Neural progenitor cell (in vitro differentiated cells): Measurements from ENCODE around the gene POLR1H. TPM values are rescaled to one million over a fixed set of nuclear protein-coding genes. Genes with fewer than 3 reads are reported as not detected.

Source experiments
- DNase-seq: peaks from one replicate; pipeline ENCODE4 v3.0.0-alpha.2; 2016; ENCODE audit warnings: low spot score
- H2AFZ ChIP-seq: fragments of 200-600 bp; sonication (generic); replicated peaks from 2 replicates; pipeline ENCODE4 v1.6.1; 2016; ENCODE audit warnings: antibody characterized with exemption
- H3F3A ChIP-seq: fragments of 200-600 bp; sonication (generic); 2 replicates; pipeline ENCODE4 v1.6.1; 2016; ENCODE audit warnings: antibody characterized with exemption, low read depth
- H3K27ac ChIP-seq: fragments of 200-600 bp; sonication (generic); 2 replicates; pipeline ENCODE4 v1.5.1; 2016; ENCODE audit warnings: mild to moderate bottlenecking
- H3K27me3 ChIP-seq: fragments of 200-600 bp; sonication (generic); 2 replicates; pipeline ENCODE4 v1.6.1; 2016; ENCODE audit warnings: mild to moderate bottlenecking, moderate library complexity
- H3K36me3 ChIP-seq: fragments of 200-600 bp; sonication (generic); 2 replicates; pipeline ENCODE4 v1.5.1; 2016
- H3K4me1 ChIP-seq: fragments of 200-600 bp; sonication (generic); 2 replicates; pipeline ENCODE4 v1.6.1; 2016; ENCODE audit warnings: mixed run types
- H3K4me2 ChIP-seq: fragments of 200-600 bp; sonication (generic); 2 replicates; pipeline ENCODE4 v1.6.1; 2016
- H3K4me3 ChIP-seq: fragments of 200-600 bp; sonication (generic); 2 replicates; pipeline ENCODE4 v1.5.1; 2016
- H3K79me2 ChIP-seq: fragments of 200-600 bp; sonication (generic); 2 replicates; pipeline ENCODE4 v1.6.1; 2016; ENCODE audit warnings: low read depth
- H3K9ac ChIP-seq: fragments of 200-600 bp; sonication (generic); 2 replicates; pipeline ENCODE4 v1.6.1; 2016
- H3K9me3 ChIP-seq: fragments of 200-600 bp; sonication (generic); 2 replicates; pipeline ENCODE4 v1.5.1; 2016; ENCODE audit warnings: low read depth
- H4K20me1 ChIP-seq: fragments of 200-600 bp; sonication (generic); 2 replicates; pipeline ENCODE4 v1.6.1; 2016; ENCODE audit warnings: low read depth
- H3K27ac Mint-ChIP-seq: 3 replicates; pipeline ENCODE4 v1.8.0; 2021; ENCODE audit warnings: mixed read lengths
- H3K27me3 Mint-ChIP-seq: 2 replicates; pipeline ENCODE4 v1.8.0; 2022; ENCODE audit warnings: low read depth, mild to moderate bottlenecking, inconsistent platforms, moderate library complexity, mixed read lengths; ENCODE audit not compliant: insufficient read depth
- H3K36me3 Mint-ChIP-seq: 3 replicates; pipeline ENCODE4 v1.8.0; 2021; ENCODE audit warnings: mixed read lengths
- H3K4me1 Mint-ChIP-seq: 3 replicates; pipeline ENCODE4 v1.8.0; 2021; ENCODE audit warnings: mixed read lengths
- H3K4me3 Mint-ChIP-seq: 3 replicates; pipeline ENCODE4 v1.8.0; 2021; ENCODE audit warnings: mild to moderate bottlenecking, moderate library complexity, mixed read lengths
- H3K9me3 Mint-ChIP-seq: 3 replicates; pipeline ENCODE4 v1.8.0; 2020; ENCODE audit warnings: mixed read lengths
- EZH2 ChIP-seq: fragments of 200-600 bp; sonication (generic); IDR thresholded peaks from 2 replicates; pipeline ENCODE4 v1.6.1; 2017; ENCODE audit warnings: antibody characterized with exemption, mild to moderate bottlenecking, moderate library complexity
- EZH2phosphoT487 ChIP-seq: fragments of 200-600 bp; sonication (generic); IDR thresholded peaks from 2 replicates; pipeline ENCODE4 v1.6.1; 2017; ENCODE audit warnings: antibody characterized with exemption
- total RNA-seq: library from RNA; depleted of rRNA; stranded (reverse); fragments of >200 nt; gene quantifications from 2 replicates; pipeline ENCODE4 v1.2.3, GENCODE V29; 2015; ENCODE audit warnings: low replicate concordance
- TF ChIP-seq, protein P1 (sequence below): fragments of 200-600 bp; sonication (generic); IDR thresholded peaks from 2 replicates; pipeline ENCODE4 v1.5.1; 2017; ENCODE audit warnings: antibody characterized with exemption, mild to moderate bottlenecking

Gene POLR1H
- total RNA-seq, 1 donor from 2014 or later = 25.0 TPM

GRCh38 chr6:30037182-30037788 lies 23.8 kb upstream of the POLR1H start:
- Histone ChIP-seq H3K27me3 (no peaks in the 10 kb centered on the region), H3K9me3 (no peaks in the 10 kb centered on the region), H3F3A (no peaks in the 10 kb centered on the region), H3K27ac (no peak overlapping the region), H3K4me2 (no peak overlapping the region), H3K9ac (no peak overlapping the region), H3K36me3 (no peaks in the 10 kb centered on the region), H3K4me3 (no peak overlapping the region), H3K4me1 (no peaks in the 10 kb centered on the region), H4K20me1 (no peaks in the 10 kb centered on the region), H2AFZ (no peak overlapping the region), H3K79me2 (no peaks in the 10 kb centered on the region)
- Mint-ChIP-seq H3K27me3 (no peaks in the 10 kb centered on the region), H3K4me1 (no peaks in the 10 kb centered on the region), H3K9me3 (no peaks in the 10 kb centered on the region), H3K27ac (no peak overlapping the region), H3K4me3 (no peak overlapping the region), H3K36me3 (no peaks in the 10 kb centered on the region)
- TF ChIP-seq EZH2 = no peak
- TF ChIP-seq EZH2phosphoT487 = no peak
- TF ChIP-seq, protein P1, sequence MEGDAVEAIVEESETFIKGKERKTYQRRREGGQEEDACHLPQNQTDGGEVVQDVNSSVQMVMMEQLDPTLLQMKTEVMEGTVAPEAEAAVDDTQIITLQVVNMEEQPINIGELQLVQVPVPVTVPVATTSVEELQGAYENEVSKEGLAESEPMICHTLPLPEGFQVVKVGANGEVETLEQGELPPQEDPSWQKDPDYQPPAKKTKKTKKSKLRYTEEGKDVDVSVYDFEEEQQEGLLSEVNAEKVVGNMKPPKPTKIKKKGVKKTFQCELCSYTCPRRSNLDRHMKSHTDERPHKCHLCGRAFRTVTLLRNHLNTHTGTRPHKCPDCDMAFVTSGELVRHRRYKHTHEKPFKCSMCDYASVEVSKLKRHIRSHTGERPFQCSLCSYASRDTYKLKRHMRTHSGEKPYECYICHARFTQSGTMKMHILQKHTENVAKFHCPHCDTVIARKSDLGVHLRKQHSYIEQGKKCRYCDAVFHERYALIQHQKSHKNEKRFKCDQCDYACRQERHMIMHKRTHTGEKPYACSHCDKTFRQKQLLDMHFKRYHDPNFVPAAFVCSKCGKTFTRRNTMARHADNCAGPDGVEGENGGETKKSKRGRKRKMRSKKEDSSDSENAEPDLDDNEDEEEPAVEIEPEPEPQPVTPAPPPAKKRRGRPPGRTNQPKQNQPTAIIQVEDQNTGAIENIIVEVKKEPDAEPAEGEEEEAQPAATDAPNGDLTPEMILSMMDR = peak; percentile 55
- peak; percentile 30 for DNase-seq

- Histone ChIP-seq H3F3A (no peaks in the 10 kb centered on the region), H3K36me3 (no peaks in the 10 kb centered on the region), H3K4me1 (no peaks in the 10 kb centered on the region), H3K9ac (no peak overlapping the region), H3K79me2 (no peaks in the 10 kb centered on the region), H3K4me2 (no peak overlapping the region), H3K4me3 (no peak overlapping the region), H3K9me3 (no peaks in the 10 kb centered on the region), H3K27me3 (no peaks in the 10 kb centered on the region), H2AFZ (no peak overlapping the region), H3K27ac (no peak overlapping the region), H4K20me1 (no peaks in the 10 kb centered on the region)
- Mint-ChIP-seq H3K27me3 (no peaks in the 10 kb centered on the region), H3K4me3 (no peak overlapping the region), H3K27ac (no peak overlapping the region), H3K9me3 (no peaks in the 10 kb centered on the region), H3K36me3 (no peaks in the 10 kb centered on the region), H3K4me1 (no peaks in the 10 kb centered on the region)
- no peak for DNase-seq
- TF ChIP-seq, protein P1 = no peak
- TF ChIP-seq EZH2 = no peak
- TF ChIP-seq EZH2phosphoT487 = no peak
Observed at GRCh38 chr6:30041221-30041620, 19.8 kb upstream of the POLR1H start.

DNA sequence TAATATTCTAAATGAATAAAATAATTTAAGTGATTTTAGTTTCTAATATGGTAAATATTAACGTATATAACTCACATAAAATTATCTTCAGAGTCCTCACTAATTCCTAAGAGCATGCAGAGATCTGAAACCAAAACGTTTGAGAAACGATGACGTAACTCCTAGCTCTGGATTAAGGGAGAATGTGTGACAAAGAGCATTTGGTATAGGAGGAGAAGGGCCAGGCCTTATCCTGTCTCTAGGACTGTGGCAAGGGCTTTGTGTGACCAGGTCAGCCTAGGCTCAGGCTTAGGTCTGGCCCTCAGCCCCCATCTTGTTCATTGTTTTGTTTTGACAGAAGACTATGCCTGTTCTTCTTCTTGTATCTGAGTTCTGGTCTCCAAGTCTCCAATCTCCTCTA lies 19.2 kb upstream of the POLR1H start:
- Mint-ChIP-seq H3K9me3 (no peaks in the 10 kb centered on the region), H3K36me3 (no peaks in the 10 kb centered on the region), H3K4me3 (no peak overlapping the region), H3K27me3 (no peaks in the 10 kb centered on the region), H3K4me1 (no peaks in the 10 kb centered on the region), H3K27ac (no peak overlapping the region)
- H3K9ac ChIP-seq = no peak overlapping the region
- DNase-seq = no peak
- no peaks in the 10 kb centered on the region for H3K4me1 ChIP-seq
- H2AFZ ChIP-seq = no peak overlapping the region
- H3K79me2 ChIP-seq = no peaks in the 10 kb centered on the region
- no peaks in the 10 kb centered on the region for H3K36me3 ChIP-seq
- H4K20me1 ChIP-seq = no peaks in the 10 kb centered on the region
- TF ChIP-seq EZH2phosphoT487 = no peak
- TF ChIP-seq EZH2 = no peak
- TF ChIP-seq, protein P1 = no peak
- no peak overlapping the region for H3K4me3 ChIP-seq
- H3F3A ChIP-seq = no peaks in the 10 kb centered on the region
- H3K27me3 ChIP-seq = no peaks in the 10 kb centered on the region
- H3K4me2 ChIP-seq = no peak overlapping the region
- H3K27ac ChIP-seq = no peak overlapping the region
- no peaks in the 10 kb centered on the region for H3K9me3 ChIP-seq
